HG03097 (cell line): ENCODE measurements around the gene GPR143.

ENCODE experiments used
- ATAC-seq: cut with Tn5 transposase; IDR thresholded peaks from one replicate; pipeline ENCODE4 v1.9.1; 2021; ENCODE audit not compliant: unreplicated experiment, low FRiP score

The GPR143 gene

DNA sequence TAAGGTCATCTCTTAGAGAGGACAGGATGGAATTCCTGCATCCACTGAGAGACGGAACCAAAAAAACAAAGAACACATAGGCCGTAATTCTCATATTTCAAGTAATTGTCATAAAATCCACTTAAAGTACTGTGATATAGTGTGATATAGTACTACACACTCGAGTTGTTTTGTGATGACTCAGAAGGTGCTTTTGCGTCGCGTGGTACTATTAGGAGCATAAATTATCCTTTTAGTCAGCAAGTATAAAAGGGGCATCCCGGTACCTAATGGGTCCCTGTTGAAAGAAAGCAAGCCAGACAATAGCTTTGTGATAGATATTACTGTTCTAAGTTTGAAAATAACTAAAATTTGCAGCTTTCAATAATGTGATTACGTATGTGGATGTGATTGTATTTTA lies 55.3 kb downstream of the GPR143 start:
- ATAC-seq: no peak

GRCh38 chrX:9708923-9709553 lies 56.6 kb downstream of the GPR143 start:
- peak; percentile 75 for ATAC-seq

DNA sequence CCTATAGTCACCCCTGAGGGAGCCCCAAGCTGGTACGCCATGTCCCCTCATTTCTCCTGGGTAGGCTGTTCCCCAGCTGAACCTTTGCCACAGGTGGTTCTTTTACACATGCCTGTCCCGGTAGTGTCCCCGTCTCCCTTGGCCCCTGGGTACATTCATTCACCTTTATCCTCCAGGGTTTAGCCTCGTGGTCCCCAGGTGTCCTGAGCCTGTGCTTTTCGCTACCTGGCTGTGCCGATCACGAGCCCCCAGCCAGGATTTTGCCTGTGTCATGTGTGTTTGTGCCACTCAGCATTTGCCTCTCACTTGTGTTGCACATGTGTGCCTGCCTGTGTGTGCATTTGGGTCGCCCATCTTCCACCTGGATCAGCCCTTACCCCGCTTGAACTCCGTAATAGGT lies 57.6 kb downstream of the GPR143 start:
- ATAC-seq: no peak

DNA sequence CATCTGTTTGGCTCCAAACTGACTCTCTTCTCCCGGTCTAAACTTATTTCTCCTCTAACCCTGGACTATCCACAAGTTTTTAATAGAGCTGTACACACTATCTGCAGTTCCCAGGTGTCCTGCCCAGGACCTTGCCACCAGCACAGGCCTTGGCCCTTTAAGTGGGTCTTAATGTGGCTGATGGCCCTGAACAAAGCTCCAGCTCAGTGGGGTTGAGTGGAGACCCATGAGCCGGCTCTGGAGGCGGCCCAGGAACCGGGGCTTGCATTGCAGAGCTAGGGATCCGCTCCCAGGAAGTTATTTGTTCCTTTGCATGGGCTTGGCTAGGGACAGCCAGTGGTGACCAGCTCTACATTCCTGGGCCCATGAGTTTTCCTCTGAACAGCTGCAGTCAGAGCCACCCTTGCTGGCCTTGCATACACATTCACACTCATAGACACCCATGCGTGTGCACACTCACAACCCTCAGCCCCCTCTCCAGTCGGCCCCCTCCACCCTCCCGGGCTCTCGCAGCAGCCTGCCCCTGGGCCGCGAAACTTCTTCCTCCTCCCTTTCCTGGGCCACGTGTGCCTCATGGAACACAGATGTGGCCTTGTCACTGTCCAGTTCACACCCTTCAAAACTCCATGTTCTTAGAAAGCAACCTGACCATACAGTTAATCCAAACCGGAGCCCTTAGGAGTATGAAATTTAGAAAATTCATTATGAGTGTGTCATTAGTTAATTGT lies 58.2 kb downstream of the GPR143 start:
- no peak for ATAC-seq

GRCh38 chrX:9706421-9706820 lies 59.2 kb downstream of the GPR143 start:
- no peak for ATAC-seq

DNA sequence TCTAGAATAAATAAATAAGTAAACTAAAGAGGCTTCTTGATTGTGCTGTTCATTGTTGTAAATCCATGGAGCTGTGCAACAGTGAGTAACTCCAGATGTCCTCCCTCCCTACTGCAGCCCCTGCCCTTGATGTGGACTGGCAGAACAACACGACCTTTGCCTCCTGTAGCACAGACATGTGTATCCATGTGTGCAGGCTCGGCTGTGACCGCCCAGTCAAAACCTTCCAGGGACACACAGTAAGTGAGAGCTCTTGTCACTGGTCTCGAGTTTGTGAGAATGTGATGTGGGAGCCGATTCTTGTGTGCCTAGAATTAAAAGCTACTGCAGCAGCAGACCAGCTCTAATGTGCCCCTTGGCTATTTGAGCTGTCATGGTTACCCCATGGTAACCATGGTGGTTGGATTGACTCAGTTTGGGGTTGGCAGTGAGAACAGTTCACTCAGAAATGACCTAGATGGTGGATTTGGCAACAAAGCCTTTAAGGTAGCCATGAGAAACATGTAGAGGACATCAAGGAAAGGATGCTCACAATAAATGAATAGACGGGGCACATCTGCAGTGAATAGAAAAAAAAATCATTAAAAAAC lies 60.7 kb downstream of the GPR143 start:
- no peak for ATAC-seq

DNA sequence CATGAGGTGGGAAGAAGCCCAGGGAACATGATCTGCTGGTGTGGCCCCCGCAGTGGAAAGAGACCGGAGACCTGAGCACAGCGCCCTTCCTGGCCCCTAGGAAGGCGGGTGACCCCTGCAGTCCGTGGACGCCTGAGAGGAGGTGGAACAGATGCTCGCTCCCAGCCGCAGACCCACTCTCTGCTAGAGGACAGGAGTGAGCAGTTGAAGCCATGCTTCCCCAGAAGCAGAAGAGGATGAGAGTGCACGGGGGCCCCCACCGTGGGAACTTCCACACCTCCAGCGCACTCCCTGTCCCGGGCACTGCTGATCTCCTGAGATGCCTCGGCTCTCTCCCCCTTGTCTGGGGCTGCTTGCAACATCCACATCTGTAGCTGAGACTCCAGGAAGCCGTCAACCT lies 62.2 kb downstream of the GPR143 start:
- ATAC-seq: no peak

GRCh38 chrX:9701790-9702189 lies 63.9 kb downstream of the GPR143 start:
- ATAC-seq: no peak

DNA sequence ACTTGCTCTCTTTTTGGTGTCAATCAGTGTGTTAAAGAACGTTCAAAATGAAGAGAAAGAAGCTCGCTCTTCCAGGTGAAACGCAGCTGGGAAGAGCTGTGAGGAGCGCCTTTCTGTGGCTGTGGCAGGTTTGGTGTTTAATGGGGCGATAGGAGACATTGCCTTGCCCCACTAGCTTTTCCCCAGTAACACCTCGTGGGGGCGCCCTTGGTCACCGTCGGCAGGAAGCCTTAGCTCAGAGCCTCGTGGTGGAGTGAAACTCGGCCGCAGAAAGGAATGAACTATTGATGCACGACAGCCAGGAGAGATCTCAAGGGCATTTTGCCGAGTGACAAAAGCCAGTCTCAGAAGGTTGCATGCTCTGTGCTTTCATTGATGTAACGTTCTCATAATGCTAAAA lies 65.1 kb downstream of the GPR143 start:
- no peak for ATAC-seq

DNA sequence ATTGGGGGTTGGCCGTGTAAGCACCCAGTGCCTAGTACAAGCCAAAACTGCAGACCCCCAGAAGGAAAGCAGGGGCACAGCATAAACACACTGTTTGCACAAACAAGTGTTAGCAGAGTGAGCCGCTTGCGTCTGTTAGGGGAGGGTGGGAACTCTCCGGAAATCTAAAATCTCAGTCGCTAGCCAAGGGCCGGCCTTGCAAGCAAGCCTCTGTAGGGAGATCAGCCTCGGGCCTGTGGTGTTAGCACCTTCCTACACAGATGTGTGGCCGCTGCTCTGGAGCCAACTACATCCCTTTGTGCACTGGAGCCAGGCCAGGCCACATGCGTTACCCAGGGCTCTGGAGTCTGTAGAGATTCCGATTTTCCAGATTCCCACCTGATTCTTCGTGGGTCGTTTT lies 67.1 kb downstream of the GPR143 start:
- ATAC-seq: no peak

GRCh38 chrX:9693307-9694001 lies 72.2 kb downstream of the GPR143 start:
- ATAC-seq: no peak

- ATAC-seq: no peak
Measured at GRCh38 chrX:9690046-9690445, 75.6 kb downstream of the GPR143 start.

DNA sequence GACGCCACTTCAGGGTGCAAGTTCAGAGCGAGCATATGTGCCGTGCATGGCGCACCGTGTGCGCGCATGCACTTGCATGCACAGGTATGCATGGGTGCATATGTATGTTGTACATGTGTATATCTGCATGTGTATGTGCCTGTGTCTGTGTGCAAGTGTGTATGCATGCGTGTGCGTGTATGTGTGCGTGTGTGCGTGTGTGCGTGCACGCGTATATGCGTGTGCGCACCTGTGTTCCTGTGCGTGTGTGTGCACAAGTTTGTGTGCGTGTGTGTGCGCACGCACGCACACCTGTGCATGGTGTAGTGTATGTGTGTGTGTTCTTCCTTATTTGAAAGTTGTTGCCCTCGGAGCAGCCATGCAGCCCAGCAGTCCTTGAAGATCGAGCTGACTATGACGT lies 76.8 kb downstream of the GPR143 start:
- no peak for ATAC-seq

DNA sequence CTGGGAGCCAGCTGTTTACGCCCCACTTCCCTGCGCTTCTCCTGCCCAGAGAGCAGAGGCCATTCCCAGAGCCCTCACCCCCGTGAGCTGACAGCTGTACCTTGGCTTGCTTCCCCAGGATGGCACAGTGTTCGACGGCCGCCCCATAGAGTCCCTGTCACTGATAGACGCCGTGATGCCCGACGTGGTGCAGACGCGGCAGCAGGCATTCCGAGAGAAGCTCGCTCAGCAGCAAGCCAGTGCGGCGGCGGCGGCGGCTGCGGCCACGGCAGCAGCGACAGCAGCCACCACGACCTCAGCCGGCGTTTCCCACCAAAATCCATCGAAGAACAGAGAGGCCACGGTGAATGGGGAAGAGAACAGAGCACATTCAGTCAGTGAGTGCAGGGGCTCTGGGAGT lies 77.7 kb downstream of the GPR143 start:
- no peak for ATAC-seq

DNA sequence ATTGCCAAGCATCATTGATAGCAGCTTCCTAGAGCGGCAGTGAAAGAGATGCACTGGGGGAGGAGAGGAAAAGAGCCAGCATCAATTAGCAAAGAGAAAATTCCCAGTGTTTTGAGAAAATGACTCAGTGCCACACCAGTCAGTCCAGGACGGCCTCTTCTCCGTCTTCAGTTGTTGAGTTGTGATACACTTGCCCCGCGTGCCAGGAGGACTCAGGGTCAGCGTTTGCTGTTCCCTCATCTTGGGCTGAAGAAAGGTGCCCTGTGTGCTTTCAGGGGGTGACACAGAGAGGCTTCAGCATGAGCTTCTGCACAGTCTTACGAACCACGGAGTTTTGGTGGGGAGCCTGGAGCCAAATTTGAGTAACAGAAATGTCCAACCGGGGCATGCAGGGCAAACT lies 82.3 kb downstream of the GPR143 start:
- no peak for ATAC-seq

DNA sequence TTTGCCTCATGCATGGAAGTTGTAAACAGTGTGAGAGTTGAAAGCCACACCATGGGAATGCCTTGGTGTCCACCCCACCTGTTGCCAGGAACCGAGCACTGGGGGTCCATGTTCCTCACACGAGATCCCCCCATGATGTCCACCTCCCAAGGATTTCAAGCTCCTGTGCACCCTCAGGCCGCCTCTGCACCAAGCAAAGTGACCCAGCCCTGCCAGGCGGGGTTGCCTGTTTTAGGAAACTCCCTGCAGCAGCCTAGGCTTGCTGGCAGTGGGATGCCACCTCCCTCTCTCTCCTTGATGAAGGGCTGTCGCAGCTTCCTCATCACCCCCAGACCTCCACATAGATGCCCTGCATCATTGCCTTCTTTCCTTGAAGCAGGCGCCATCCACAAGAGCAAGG lies 82.8 kb downstream of the GPR143 start:
- ATAC-seq: no peak

DNA sequence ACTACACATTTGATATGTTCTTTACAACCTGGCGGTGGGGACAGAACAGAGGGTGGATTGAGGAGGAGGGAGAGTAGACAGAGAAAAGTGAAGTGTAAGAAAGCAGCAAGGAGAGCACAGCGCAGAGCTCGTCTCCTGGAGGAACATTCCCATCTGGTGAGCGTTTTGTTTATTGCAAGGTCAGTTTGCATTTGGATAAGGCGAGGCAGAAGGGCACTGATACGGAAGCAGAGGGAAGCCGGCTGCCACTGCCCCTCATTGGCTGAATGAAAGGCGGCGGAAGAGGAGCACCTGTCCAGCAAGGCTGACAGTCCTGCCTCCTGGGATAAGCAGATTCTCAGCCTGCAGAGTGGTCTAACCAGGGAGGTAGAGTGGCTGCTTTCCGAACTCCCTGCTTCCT lies 83.2 kb downstream of the GPR143 start:
- no peak for ATAC-seq

DNA sequence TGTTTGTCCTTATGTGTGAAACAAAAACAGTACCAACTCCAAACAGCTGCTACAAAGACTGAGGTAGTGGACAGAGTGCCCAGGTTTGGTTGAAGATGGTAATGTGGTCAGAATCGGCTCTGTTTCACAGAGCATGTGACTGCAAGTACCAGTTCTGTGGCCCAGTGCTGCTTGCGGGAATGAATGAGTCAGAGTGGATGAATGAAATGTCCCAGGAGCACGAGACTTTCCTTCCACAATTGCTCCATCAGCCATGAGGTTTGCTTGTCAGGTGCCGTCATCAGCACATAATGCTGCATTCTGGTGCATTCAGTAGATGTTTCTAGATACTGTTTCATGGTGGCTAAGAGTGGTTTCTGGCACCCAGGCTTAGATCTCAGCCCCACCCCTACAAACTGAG lies 84.2 kb downstream of the GPR143 start:
- ATAC-seq: no peak

GRCh38 chrX:9681011-9681410 lies 84.6 kb downstream of the GPR143 start:
- ATAC-seq: no peak

DNA sequence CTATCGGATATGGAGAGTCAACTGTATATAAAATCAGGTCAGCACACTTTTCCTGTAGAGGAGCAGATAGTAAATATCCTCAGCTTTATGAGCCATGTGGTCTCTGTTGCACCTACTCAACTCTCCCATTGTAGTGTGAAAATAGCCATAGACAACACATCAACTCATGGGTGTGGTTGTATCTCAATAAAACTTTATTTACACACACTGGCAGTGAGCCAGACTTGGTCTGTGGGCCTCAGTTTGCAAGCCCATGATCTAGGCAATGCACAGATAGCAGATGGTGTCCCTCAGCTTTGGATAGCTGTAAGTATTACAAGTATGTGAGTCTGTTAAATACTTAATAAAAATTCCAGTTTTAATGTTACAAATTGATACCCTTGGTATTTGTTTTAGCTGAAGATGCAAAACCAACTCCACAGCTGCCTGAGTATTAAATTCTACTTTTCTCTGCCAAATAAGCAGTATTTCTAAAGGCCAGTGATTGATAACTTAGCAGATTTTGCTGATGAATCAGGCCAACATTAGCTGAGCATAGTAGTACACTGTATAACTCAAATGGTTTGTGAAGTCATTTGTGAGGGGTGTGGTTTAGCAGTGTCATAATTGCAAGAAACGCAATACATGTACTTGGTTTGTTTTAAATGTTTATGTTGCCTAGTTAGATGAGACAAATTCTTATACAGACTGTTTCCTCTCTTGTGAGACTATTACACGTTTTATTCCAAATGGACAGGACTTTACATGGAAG lies 87.3 kb downstream of the GPR143 start:
- no peak for ATAC-seq
